DOHH2 (cell line): ENCODE measurements around the gene ARHGDIB.

Source experiments
- H3F3A ChIP-seq: fragments of 200-600 bp; sonication (generic), shearing (Covaris generic); 2 replicates; pipeline ENCODE4 v1.6.0; 2016; ENCODE audit warnings: antibody characterized with exemption, mild to moderate bottlenecking; ENCODE audit not compliant: control insufficient read depth, insufficient read depth
- H3K27ac ChIP-seq: fragments of 200-600 bp; sonication (generic); 2 replicates; pipeline ENCODE4 v1.5.1; 2014; ENCODE audit warnings: low read depth, mild to moderate bottlenecking, low read length, moderate library complexity
- H3K27me3 ChIP-seq: fragments of 200-600 bp; sonication (generic); 2 replicates; pipeline ENCODE4 v1.6.1; 2014; ENCODE audit warnings: mild to moderate bottlenecking, low read length, mixed read lengths; ENCODE audit not compliant: control insufficient read depth
- H3K36me3 ChIP-seq: fragments of 200-600 bp; sonication (generic); 2 replicates; pipeline ENCODE4 v1.6.1; 2014; ENCODE audit warnings: mild to moderate bottlenecking, low read length, moderate library complexity, mixed read lengths; ENCODE audit not compliant: control insufficient read depth
- H3K4me1 ChIP-seq: fragments of 200-600 bp; sonication (generic); 2 replicates; pipeline ENCODE4 v1.6.1; 2014; ENCODE audit warnings: mild to moderate bottlenecking, low read length, mixed read lengths; ENCODE audit not compliant: control insufficient read depth
- H3K4me2 ChIP-seq: fragments of 200-600 bp; sonication (generic); 2 replicates; pipeline ENCODE4 v1.6.0; 2014; ENCODE audit warnings: mild to moderate bottlenecking, low read length, moderate library complexity
- H3K4me3 ChIP-seq: fragments of 200-600 bp; sonication (generic); 2 replicates; pipeline ENCODE4 v1.5.1; 2014; ENCODE audit warnings: mild to moderate bottlenecking, low read length, mixed read lengths
- H3K79me2 ChIP-seq: fragments of 200-600 bp; sonication (generic); 2 replicates; pipeline ENCODE4 v1.6.1; 2014; ENCODE audit warnings: mild to moderate bottlenecking, low read length, mixed read lengths; ENCODE audit not compliant: control insufficient read depth
- H3K9me2 ChIP-seq: fragments of 200-600 bp; sonication (generic); replicated peaks from 2 replicates; pipeline ENCODE4 v1.6.1; 2014; ENCODE audit warnings: mild to moderate bottlenecking, low read length, mixed read lengths; ENCODE audit not compliant: control insufficient read depth
- H3K9me3 ChIP-seq: fragments of 200-600 bp; sonication (generic); 2 replicates; pipeline ENCODE4 v1.6.1; 2014; ENCODE audit warnings: antibody characterized with exemption, low read length, mixed read lengths; ENCODE audit not compliant: control insufficient read depth, insufficient read depth
- H4K20me1 ChIP-seq: fragments of 200-600 bp; sonication (generic); 2 replicates; pipeline ENCODE4 v1.6.0; 2014; ENCODE audit warnings: low read depth, mild to moderate bottlenecking, antibody characterized with exemption, low read length, moderate library complexity; ENCODE audit not compliant: control insufficient read depth, insufficient read depth
- CTCF ChIP-seq: fragments of 200-600 bp; sonication (generic); IDR thresholded peaks from one replicate; pipeline ENCODE4 v1.5.1; 2014; ENCODE audit warnings: antibody characterized with exemption, mild to moderate bottlenecking, low read depth, low read length; ENCODE audit not compliant: poor library complexity, severe bottlenecking
- EZH2phosphoT487 ChIP-seq: fragments of 200-600 bp; sonication (generic); IDR thresholded peaks from 2 replicates; pipeline ENCODE4 v1.6.1; 2017; ENCODE audit warnings: borderline replicate concordance, mild to moderate bottlenecking, antibody characterized with exemption, low read length, moderate library complexity, mixed read lengths

The ARHGDIB gene

GRCh38 chr12:14960548-14961465 lies 594 bp downstream of the ARHGDIB start:
- Histone ChIP-seq H3K9me2 (no peaks in the 10 kb centered on the region), H3K79me2 (peaks cover 60% of the 10 kb centered on the region), H3K4me2 (peak overlapping the region; percentile 98), H3K27ac (peak overlapping the region; percentile 98), H3F3A (peaks cover 61% of the 10 kb centered on the region), H3K27me3 (no peaks in the 10 kb centered on the region), H3K4me1 (peaks cover 70% of the 10 kb centered on the region), H3K36me3 (peaks cover 59% of the 10 kb centered on the region), H4K20me1 (peaks cover 7% of the 10 kb centered on the region; the same call in 1 of the 2 replicates), H3K9me3 (no peaks in the 10 kb centered on the region), H3K4me3 (peak overlapping the region; percentile 90)
- TF ChIP-seq EZH2phosphoT487 = no peak
- TF ChIP-seq CTCF = peak; percentile 9

- Histone ChIP-seq H3K4me3 (peak overlapping the region; percentile 90), H3K27ac (peak overlapping the region; percentile 98), H3K79me2 (peaks cover 68% of the 10 kb centered on the region), H3K9me2 (no peaks in the 10 kb centered on the region), H3K27me3 (no peaks in the 10 kb centered on the region), H3F3A (peaks cover 65% of the 10 kb centered on the region), H3K4me1 (peaks cover 78% of the 10 kb centered on the region), H3K9me3 (no peaks in the 10 kb centered on the region), H4K20me1 (peaks cover 7% of the 10 kb centered on the region; the same call in 1 of the 2 replicates), H3K4me2 (peak overlapping the region; percentile 98), H3K36me3 (peaks cover 66% of the 10 kb centered on the region)
- TF ChIP-seq CTCF = no peak
- no peak for TF ChIP-seq EZH2phosphoT487
Measured at GRCh38 chr12:14959916-14960496, 1.4 kb downstream of the ARHGDIB start.

GRCh38 chr12:14959463-14959862 lies 1.9 kb downstream of the ARHGDIB start:
- TF ChIP-seq EZH2phosphoT487 (no peak), CTCF (no peak)
- Histone ChIP-seq H3K27ac (peak overlapping the region; percentile 98), H3K79me2 (peaks cover 73% of the 10 kb centered on the region), H3F3A (peaks cover 67% of the 10 kb centered on the region), H3K9me3 (no peaks in the 10 kb centered on the region), H3K36me3 (peaks cover 70% of the 10 kb centered on the region), H3K4me2 (peak overlapping the region; percentile 98), H3K4me1 (peaks cover 83% of the 10 kb centered on the region), H3K27me3 (no peaks in the 10 kb centered on the region), H4K20me1 (peaks cover 7% of the 10 kb centered on the region; the same call in 1 of the 2 replicates), H3K4me3 (peak overlapping the region; percentile 90), H3K9me2 (no peaks in the 10 kb centered on the region)
